WERI-Rb-1 (cell line): Measurements from ENCODE around the gene NISCH.

ENCODE experiments used
- DNase-seq: peaks from one replicate; pipeline ENCODE4 v3.0.0-alpha.2; 2020
- H3K27ac ChIP-seq: fragments of 250-450 bp; sonication (Bioruptor Pico); 2 replicates; pipeline ENCODE4 v1.5.1; 2020; ENCODE audit warnings: mild to moderate bottlenecking, moderate library complexity
- H3K27me3 ChIP-seq: fragments of 250-450 bp; sonication (Bioruptor Pico); 2 replicates; pipeline ENCODE4 v1.5.1; 2021; ENCODE audit warnings: mild to moderate bottlenecking, low read depth, moderate library complexity; ENCODE audit not compliant: insufficient read depth, severe bottlenecking
- H3K36me3 ChIP-seq: fragments of 250-450 bp; sonication (Bioruptor Pico); 2 replicates; pipeline ENCODE4 v1.5.1; 2020; ENCODE audit warnings: mild to moderate bottlenecking, moderate library complexity
- H3K4me3 ChIP-seq: 2 replicates; pipeline ENCODE4 v1.5.1; 2011; ENCODE audit warnings: low read depth, mild to moderate bottlenecking, control low read depth, low read length
- H3K9me3 ChIP-seq: fragments of 250-450 bp; sonication (Bioruptor Pico); 2 replicates; pipeline ENCODE4 v1.5.1; 2021; ENCODE audit warnings: mild to moderate bottlenecking, moderate library complexity; ENCODE audit not compliant: severe bottlenecking
- CTCF ChIP-seq: IDR thresholded peaks from 2 replicates; pipeline ENCODE4 v1.5.1; 2011; ENCODE audit warnings: low read depth, mild to moderate bottlenecking, control low read depth, inconsistent platforms, low read length

NISCH gene

GRCh38 chr3:52521488-52521824 lies 66.1 kb downstream of the NISCH start:
- H3K36me3 ChIP-seq, result peaks cover 35% of the 10 kb centered on the region

GRCh38 chr3:52521881-52522650 lies 66.7 kb downstream of the NISCH start:
- H3K27ac ChIP-seq, result no peak overlapping the region
- no peaks in the 10 kb centered on the region for H3K9me3 ChIP-seq
- no peak overlapping the region for H3K4me3 ChIP-seq
- DNase-seq, result no peak
- H3K27me3 ChIP-seq, result no peaks in the 10 kb centered on the region
- TF ChIP-seq CTCF, result no peak
- H3K36me3 ChIP-seq, result peaks cover 41% of the 10 kb centered on the region

More at GRCh38 chr3:52521488-52521824, 66.1 kb downstream of the NISCH start:
- Histone ChIP-seq H3K9me3 (no peaks in the 10 kb centered on the region), H3K27ac (no peak overlapping the region), H3K4me3 (no peak overlapping the region), H3K27me3 (no peaks in the 10 kb centered on the region)
- TF ChIP-seq CTCF, result no peak
- no peak for DNase-seq

GRCh38 chr3:52522651-52523251 lies 67.3 kb downstream of the NISCH start:
- Histone ChIP-seq H3K9me3 (no peaks in the 10 kb centered on the region), H3K27me3 (no peaks in the 10 kb centered on the region), H3K27ac (no peak overlapping the region), H3K36me3 (peaks cover 48% of the 10 kb centered on the region), H3K4me3 (no peak overlapping the region)
- TF ChIP-seq CTCF, result no peak
- DNase-seq, result no peak

- Histone ChIP-seq H3K27ac (no peak overlapping the region), H3K9me3 (no peaks in the 10 kb centered on the region), H3K4me3 (no peak overlapping the region), H3K27me3 (no peaks in the 10 kb centered on the region), H3K36me3 (peaks cover 54% of the 10 kb centered on the region)
- TF ChIP-seq CTCF, result no peak
- DNase-seq, result no peak
These were observed 68.2 kb downstream of the NISCH start for GRCh38 chr3:52523386-52524257.

- H3K36me3 ChIP-seq, result peaks cover 61% of the 10 kb centered on the region
- no peaks in the 10 kb centered on the region for H3K27me3 ChIP-seq
- DNase-seq, result no peak
- no peak for TF ChIP-seq CTCF
- H3K27ac ChIP-seq, result no peak overlapping the region
- no peaks in the 10 kb centered on the region for H3K9me3 ChIP-seq
- H3K4me3 ChIP-seq, result no peak overlapping the region
These were observed 68.9 kb downstream of the NISCH start for GRCh38 chr3:52524258-52524751.
